Measurements from ENCODE around the gene CDRT4.

DNA sequence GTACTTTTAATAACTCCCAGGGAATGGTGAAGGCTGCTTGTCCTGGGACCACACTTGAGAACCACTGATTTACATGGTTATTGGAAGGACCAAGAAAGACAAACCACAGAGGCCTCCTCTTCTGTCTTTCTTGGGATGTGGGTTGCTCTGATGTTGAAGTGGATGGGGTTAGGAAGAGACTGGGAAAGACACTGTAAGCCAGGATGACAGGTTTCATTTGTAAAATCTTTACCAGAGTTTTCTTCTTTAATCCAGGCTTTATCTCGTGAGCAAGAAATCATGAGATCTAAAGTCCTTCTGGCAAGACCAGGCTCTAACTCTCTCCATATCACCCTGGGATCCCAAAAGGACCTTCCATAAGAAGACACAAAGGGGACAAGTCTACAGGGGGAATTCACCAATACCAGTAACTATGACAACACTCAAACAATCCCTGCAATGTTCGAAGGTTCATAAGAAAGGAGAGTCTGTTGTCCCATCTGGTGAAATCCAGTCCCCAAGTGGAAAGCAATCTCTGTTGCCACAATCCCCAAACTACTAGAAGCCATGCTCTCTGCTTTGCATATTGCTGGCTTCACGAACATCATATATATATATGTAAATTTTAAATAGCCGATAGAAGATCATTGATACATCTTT lies 44.8 kb upstream of the CDRT4 start:
- TF ChIP-seq, protein P1, sequence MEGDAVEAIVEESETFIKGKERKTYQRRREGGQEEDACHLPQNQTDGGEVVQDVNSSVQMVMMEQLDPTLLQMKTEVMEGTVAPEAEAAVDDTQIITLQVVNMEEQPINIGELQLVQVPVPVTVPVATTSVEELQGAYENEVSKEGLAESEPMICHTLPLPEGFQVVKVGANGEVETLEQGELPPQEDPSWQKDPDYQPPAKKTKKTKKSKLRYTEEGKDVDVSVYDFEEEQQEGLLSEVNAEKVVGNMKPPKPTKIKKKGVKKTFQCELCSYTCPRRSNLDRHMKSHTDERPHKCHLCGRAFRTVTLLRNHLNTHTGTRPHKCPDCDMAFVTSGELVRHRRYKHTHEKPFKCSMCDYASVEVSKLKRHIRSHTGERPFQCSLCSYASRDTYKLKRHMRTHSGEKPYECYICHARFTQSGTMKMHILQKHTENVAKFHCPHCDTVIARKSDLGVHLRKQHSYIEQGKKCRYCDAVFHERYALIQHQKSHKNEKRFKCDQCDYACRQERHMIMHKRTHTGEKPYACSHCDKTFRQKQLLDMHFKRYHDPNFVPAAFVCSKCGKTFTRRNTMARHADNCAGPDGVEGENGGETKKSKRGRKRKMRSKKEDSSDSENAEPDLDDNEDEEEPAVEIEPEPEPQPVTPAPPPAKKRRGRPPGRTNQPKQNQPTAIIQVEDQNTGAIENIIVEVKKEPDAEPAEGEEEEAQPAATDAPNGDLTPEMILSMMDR (IDR thresholded peaks at IDR 0.05): no peak
- TF ChIP-seq RXRA (IDR thresholded peaks at IDR 0.05; ENCODE audit: borderline replicate concordance, low read depth) (no peak), RAD21 (IDR thresholded peaks at IDR 0.05; ENCODE audit: low read length) (no peak), SIN3A (IDR thresholded peaks at IDR 0.05; ENCODE audit: borderline replicate concordance, low read depth, low read length) (no peak), YY1 (IDR thresholded peaks at IDR 0.05; ENCODE audit: low read depth) (no peak)
- TF ChIP-seq, protein P2, sequence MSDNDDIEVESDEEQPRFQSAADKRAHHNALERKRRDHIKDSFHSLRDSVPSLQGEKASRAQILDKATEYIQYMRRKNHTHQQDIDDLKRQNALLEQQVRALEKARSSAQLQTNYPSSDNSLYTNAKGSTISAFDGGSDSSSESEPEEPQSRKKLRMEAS (IDR thresholded peaks at IDR 0.05; ENCODE audit: low read depth): no peak

All from SK-N-SH (cell line).